H9 (cell line): ENCODE data around the gene PER2. TPM values are rescaled to one million over a fixed set of nuclear protein-coding genes. Genes with fewer than 3 reads are reported as not detected.
"Not testable (repeated sequence)": the region's sequence is repeated elsewhere in the genome, so short reads cannot be mapped to it uniquely, and the experiment has no call there.

Experiments used
- DNase-seq: peaks from one replicate; pipeline ENCODE4 v3.0.0-alpha.2; 2017
- H2AFZ ChIP-seq: one replicate; pipeline ENCODE4 v1.6.1; 2013; ENCODE audit warnings: mild to moderate bottlenecking, low read length, control low read depth, moderate library complexity
- H2AK5ac ChIP-seq: 2 replicates; pipeline ENCODE4 v1.6.1; 2013; ENCODE audit warnings: low read length, control low read depth, mixed read lengths; ENCODE audit not compliant: insufficient read length
- H2BK120ac ChIP-seq: one replicate; pipeline ENCODE4 v1.6.1; 2013; ENCODE audit warnings: low read depth, mild to moderate bottlenecking, low read length, control low read depth, inconsistent platforms; ENCODE audit not compliant: poor library complexity, severe bottlenecking
- H2BK12ac ChIP-seq: 2 replicates; pipeline ENCODE4 v1.6.1; 2013; ENCODE audit warnings: low read length, control low read depth, mixed read lengths, low read depth; ENCODE audit not compliant: insufficient read length
- H2BK15ac ChIP-seq: 2 replicates; pipeline ENCODE4 v1.6.1; 2013; ENCODE audit warnings: low read depth, low read length, control low read depth
- H2BK20ac ChIP-seq: one replicate; pipeline ENCODE4 v1.6.1; 2013; ENCODE audit warnings: low read depth, mild to moderate bottlenecking, low read length, control low read depth, inconsistent platforms; ENCODE audit not compliant: poor library complexity, severe bottlenecking
- H2BK5ac ChIP-seq: 2 replicates; pipeline ENCODE4 v1.6.1; 2013; ENCODE audit warnings: low read length, control low read depth, mixed read lengths; ENCODE audit not compliant: insufficient read length
- H3K14ac ChIP-seq: 2 replicates; pipeline ENCODE4 v1.6.1; 2013; ENCODE audit warnings: low read length, control low read depth; ENCODE audit not compliant: insufficient read depth
- H3K18ac ChIP-seq: 2 replicates; pipeline ENCODE4 v1.6.1; 2013; ENCODE audit warnings: low read depth, mild to moderate bottlenecking, mixed read lengths, low read length, control low read depth; ENCODE audit not compliant: insufficient read length
- H3K23ac ChIP-seq: 2 replicates; pipeline ENCODE4 v1.6.1; 2013; ENCODE audit warnings: low read length, control low read depth, mixed read lengths, low read depth; ENCODE audit not compliant: insufficient read length
- H3K23me2 ChIP-seq: 2 replicates; pipeline ENCODE4 v1.6.1; 2013; ENCODE audit warnings: low read depth, mild to moderate bottlenecking, mixed read lengths, low read length, control low read depth; ENCODE audit not compliant: insufficient read length, poor library complexity, severe bottlenecking
- H3K27ac ChIP-seq: 2 replicates; pipeline ENCODE4 v1.5.1; 2013; ENCODE audit warnings: low read length, control low read depth, mixed read lengths, low read depth; ENCODE audit not compliant: insufficient read length
- H3K27me3 ChIP-seq: 2 replicates; pipeline ENCODE4 v1.6.1; 2013; ENCODE audit warnings: low read length, control low read depth, inconsistent platforms; ENCODE audit not compliant: insufficient read depth
- H3K4ac ChIP-seq: 2 replicates; pipeline ENCODE4 v1.6.1; 2013; ENCODE audit warnings: low read depth, mild to moderate bottlenecking, control low read depth, inconsistent platforms, low read length, moderate library complexity
- H3K4me1 ChIP-seq: 2 replicates; pipeline ENCODE4 v1.6.1; 2013; ENCODE audit warnings: low read length, control low read depth, inconsistent platforms; ENCODE audit not compliant: insufficient read depth
- H3K4me2 ChIP-seq: 2 replicates; pipeline ENCODE4 v1.6.1; 2013; ENCODE audit warnings: low read length, control low read depth, mixed read lengths; ENCODE audit not compliant: insufficient read length, insufficient read depth
- H3K56ac ChIP-seq: 2 replicates; pipeline ENCODE4 v1.6.1; 2013; ENCODE audit warnings: low read depth, mild to moderate bottlenecking, mixed read lengths, low read length, control low read depth; ENCODE audit not compliant: insufficient read length
- H3K79me1 ChIP-seq: 2 replicates; pipeline ENCODE4 v1.6.1; 2013; ENCODE audit warnings: low read depth, mild to moderate bottlenecking, moderate library complexity, low read length, control low read depth, inconsistent platforms; ENCODE audit not compliant: insufficient read depth, poor library complexity, severe bottlenecking
- H3K79me2 ChIP-seq: 2 replicates; pipeline ENCODE4 v1.6.1; 2013; ENCODE audit warnings: low read length, control low read depth, inconsistent platforms; ENCODE audit not compliant: insufficient read depth
- H3K9ac ChIP-seq: 2 replicates; pipeline ENCODE4 v1.6.1; 2013; ENCODE audit warnings: low read length, control low read depth, mixed read lengths; ENCODE audit not compliant: insufficient read length; ENCODE audit errors: extremely low read depth
- H3K9me3 ChIP-seq: one replicate; pipeline ENCODE4 v1.6.1; 2013; ENCODE audit warnings: low read depth, low read length, inconsistent platforms; ENCODE audit not compliant: control insufficient read depth
- H3T11ph ChIP-seq: one replicate; pipeline ENCODE4 v1.6.1; 2013; ENCODE audit warnings: mild to moderate bottlenecking, low read length, control low read depth, inconsistent platforms
- H4K20me1 ChIP-seq: one replicate; pipeline ENCODE4 v1.6.1; 2013; ENCODE audit not compliant: control insufficient read depth, insufficient read length, insufficient read depth
- H4K5ac ChIP-seq: 2 replicates; pipeline ENCODE4 v1.6.1; 2013; ENCODE audit warnings: low read depth, mild to moderate bottlenecking, mixed read lengths, low read length, control low read depth; ENCODE audit not compliant: insufficient read length
- H4K8ac ChIP-seq: replicated peaks from 2 replicates; pipeline ENCODE4 v1.6.1; 2013; ENCODE audit warnings: low read length, control low read depth, mixed read lengths, low read depth; ENCODE audit not compliant: insufficient read length
- H4K91ac ChIP-seq: 2 replicates; pipeline ENCODE4 v1.6.1; 2013; ENCODE audit warnings: low read depth, mild to moderate bottlenecking, moderate library complexity, mixed read lengths, low read length, control low read depth; ENCODE audit not compliant: insufficient read length
- H3K27ac Mint-ChIP-seq, 3 experiments: 2 replicates in 2 of 3; 3 replicates in 1 of 3; pipeline ENCODE4 v1.8.0; 2020 to 2021; ENCODE audit warnings: mixed read lengths in 3 of 3, mild to moderate bottlenecking in 1 of 3, moderate library complexity in 1 of 3
- H3K27me3 Mint-ChIP-seq: 2 replicates; pipeline ENCODE4 v1.8.0; 2021; ENCODE audit warnings: low read depth, mild to moderate bottlenecking, moderate library complexity, mixed read lengths
- H3K36me3 Mint-ChIP-seq, 3 experiments: 2 replicates in 2 of 3; 3 replicates in 1 of 3; pipeline ENCODE4 v1.8.0; 2020 to 2021; ENCODE audit warnings: low read depth in 3 of 3, mixed read lengths in 3 of 3; ENCODE audit not compliant: insufficient read depth in 1 of 3
- H3K4me1 Mint-ChIP-seq, 2 experiments: 2 replicates each; pipeline ENCODE4 v1.8.0; 2020; ENCODE audit warnings: mixed read lengths in 2 of 2
- H3K4me3 Mint-ChIP-seq, 2 experiments: 2 replicates in 1 of 2; 3 replicates in 1 of 2; pipeline ENCODE4 v1.8.0; 2020 to 2021; ENCODE audit warnings: mild to moderate bottlenecking in 2 of 2, mixed read lengths in 2 of 2, moderate library complexity in 1 of 2
- H3K9me3 Mint-ChIP-seq, 2 experiments: 2 replicates in 1 of 2; 3 replicates in 1 of 2; pipeline ENCODE4 v1.8.0; 2020; ENCODE audit warnings: mild to moderate bottlenecking in 2 of 2, mixed read lengths in 2 of 2, moderate library complexity in 1 of 2
- CTCF ChIP-seq: fragments of 200-600 bp; sonication (generic); conservative IDR thresholded peaks from 3 replicates; pipeline ENCODE4 v1.8.0; 2021; ENCODE audit warnings: antibody characterized with exemption, mild to moderate bottlenecking
- WGBS: extraction: QIAGEN DNeasy Blood & Tissue Kit; methylation state at CpG from one replicate; pipeline ENCODE4 v1.1.7; 2013; ENCODE audit warnings: missing lambda C conversion rate, low lambda C conversion rate, mixed read lengths; ENCODE audit not compliant: insufficient read length; ENCODE audit errors: extremely low coverage; 5-methylcytosine and 5-hydroxymethylcytosine counted together
- total RNA-seq: library from RNA; stranded (reverse); gene quantifications from 2 replicates; pipeline ENCODE4 v1.2.1, GENCODE V29; 2021

PER2 gene
- total RNA-seq, 1 experiment from 2014 or later = 12.9 TPM

GRCh38 chr2:238313289-238313990 lies 25.0 kb upstream of the PER2 start:
- Histone ChIP-seq H2AK5ac (no peak overlapping the region), H3K9ac (no peak overlapping the region), H2BK15ac (no peak overlapping the region), H3K79me2 (no peaks in the 10 kb centered on the region), H3K9me3 (no peaks in the 10 kb centered on the region), H3K27me3 (no peaks in the 10 kb centered on the region), H3T11ph (no peak overlapping the region), H3K27ac (no peak overlapping the region), H4K20me1 (no peaks in the 10 kb centered on the region), H3K18ac (no peak overlapping the region), H3K14ac (no peak overlapping the region), H3K4me1 (no peaks in the 10 kb centered on the region), H2BK12ac (no peak overlapping the region), H3K23me2 (no peaks in the 10 kb centered on the region), H4K5ac (no peak overlapping the region), H3K56ac (no peak overlapping the region), H2BK5ac (no peak overlapping the region), H2BK120ac (no peak overlapping the region), H4K91ac (no peak overlapping the region), H2AFZ (no peak overlapping the region), H3K4me2 (no peak overlapping the region), H3K4ac (no peak overlapping the region), H2BK20ac (no peak overlapping the region), H3K79me1 (no peaks in the 10 kb centered on the region), H3K23ac (no peak overlapping the region), H4K8ac (no peak overlapping the region)
- no CpG with 5 or more reads among the region's 8 CpGs for WGBS
- Mint-ChIP-seq H3K4me1 (no peaks in the 10 kb centered on the region), H3K27ac (no peak overlapping the region), H3K36me3 (no peaks in the 10 kb centered on the region), H3K9me3 (peaks cover 0 to 4% of the 10 kb centered on the region in 2 experiments; a peak in 3 of 5 replicates), H3K4me3 (no peak overlapping the region), H3K27me3 (peaks cover 13% of the 10 kb centered on the region)
- TF ChIP-seq CTCF = no peak
- no peak for DNase-seq

- H2BK12ac ChIP-seq, H4K5ac ChIP-seq, H3K4me1 ChIP-seq, H4K20me1 ChIP-seq, H4K8ac ChIP-seq, H3T11ph ChIP-seq, H3K4me3 Mint-ChIP-seq, H3K9me3 ChIP-seq, H2AK5ac ChIP-seq, H3K79me1 ChIP-seq, DNase-seq, H2AFZ ChIP-seq, H3K23me2 ChIP-seq, H3K23ac ChIP-seq, H2BK15ac ChIP-seq, H3K79me2 ChIP-seq, H2BK20ac ChIP-seq, H3K27me3 Mint-ChIP-seq, H3K27ac Mint-ChIP-seq, H3K4me2 ChIP-seq, H3K4ac ChIP-seq, H3K18ac ChIP-seq, H3K27me3 ChIP-seq, H3K36me3 Mint-ChIP-seq, H3K4me1 Mint-ChIP-seq, H3K27ac ChIP-seq, H3K14ac ChIP-seq, H3K56ac ChIP-seq, H2BK120ac ChIP-seq, H2BK5ac ChIP-seq, H3K9me3 Mint-ChIP-seq, H4K91ac ChIP-seq, H3K9ac ChIP-seq: not testable (repeated sequence)
- no CpG with 5 or more reads among the region's 14 CpGs for WGBS
Observed at GRCh38 chr2:238310721-238311120, 22.3 kb upstream of the PER2 start.
